Subcutaneous abdominal adipose tissue (tissue), 5 donors: Measurements from ENCODE around the gene SETD3.
"Not testable (repeated sequence)": the region's sequence is repeated elsewhere in the genome, so short reads cannot be mapped to it uniquely, and the experiment has no call there.

Source experiments
- H3K27ac ChIP-seq: one replicate; pipeline ENCODE4 v1.7.0; 2013; ENCODE audit warnings: low read depth, mild to moderate bottlenecking, inconsistent platforms, low read length, moderate library complexity
- H3K27me3 ChIP-seq, 5 donors: one replicate each; pipeline ENCODE4 v1.7.0; 2013; ENCODE audit warnings: low read length in 5 of 5, inconsistent platforms in 1 of 5; ENCODE audit not compliant: control insufficient read depth in 5 of 5, insufficient read depth in 4 of 5
- H3K36me3 ChIP-seq, 5 donors: one replicate each; pipeline ENCODE4 v1.7.0; 2013; ENCODE audit warnings: low read length in 5 of 5; ENCODE audit not compliant: control insufficient read depth in 5 of 5, insufficient read depth in 5 of 5
- H3K4me1 ChIP-seq, 5 donors: one replicate each; pipeline ENCODE4 v1.7.0; 2013; ENCODE audit warnings: low read length in 5 of 5, mild to moderate bottlenecking in 3 of 5, moderate library complexity in 1 of 5; ENCODE audit not compliant: control insufficient read depth in 5 of 5, insufficient read depth in 5 of 5
- H3K4me3 ChIP-seq, 5 donors: one replicate each; pipeline ENCODE4 v1.7.0; 2013; ENCODE audit warnings: low read length in 5 of 5, low read depth in 1 of 5
- H3K9ac ChIP-seq, 5 donors: one replicate each; pipeline ENCODE4 v1.7.0; 2013; ENCODE audit warnings: low read length in 5 of 5, mild to moderate bottlenecking in 4 of 5, moderate library complexity in 3 of 5
- H3K9me3 ChIP-seq, 5 donors: one replicate each; pipeline ENCODE4 v1.7.0; 2013; ENCODE audit warnings: low read length in 5 of 5; ENCODE audit not compliant: control insufficient read depth in 5 of 5
- donor health status: healthy.
- donor health status: healthy.
- donor health status: healthy.
- donor health status: healthy.
- donor health status: healthy.

The SETD3 gene

DNA sequence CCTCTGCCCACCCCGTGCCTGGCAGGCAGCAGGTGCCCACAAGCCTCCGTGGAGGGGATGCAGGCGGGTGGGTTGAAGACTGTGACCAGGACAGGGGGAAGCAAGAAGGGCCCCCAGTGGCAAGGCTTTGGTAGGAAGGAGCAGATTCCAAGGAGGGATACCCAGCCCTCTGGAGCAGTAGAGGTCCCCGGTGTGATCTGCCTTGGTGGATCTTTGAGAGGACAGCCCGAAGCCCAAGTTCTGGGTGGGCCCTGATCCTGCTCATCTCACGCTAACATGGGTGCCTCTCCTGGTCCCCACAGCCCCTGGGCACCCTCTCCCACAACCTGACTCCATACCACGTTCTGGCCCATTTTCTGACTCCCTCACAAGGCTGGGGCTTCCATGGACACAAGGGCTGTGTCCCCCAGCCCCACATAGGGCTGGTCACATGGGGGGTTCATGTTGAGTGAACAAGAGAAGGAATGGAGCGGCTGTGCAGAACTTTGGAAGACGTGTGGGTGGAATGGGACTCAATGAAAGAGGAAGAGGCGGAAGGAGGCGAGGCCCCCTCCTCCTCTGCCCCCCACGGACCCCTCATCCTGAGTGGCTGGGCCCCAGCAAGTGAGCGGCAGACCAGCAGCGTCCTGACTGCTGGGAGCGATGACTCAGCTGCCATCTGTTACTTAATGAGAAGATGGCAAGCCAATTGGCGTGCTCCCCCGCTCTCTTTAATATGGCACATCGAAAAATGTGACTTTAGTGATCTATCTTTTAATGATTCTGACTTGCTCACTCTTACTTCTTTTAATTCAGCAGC lies 131.6 kb downstream of the SETD3 start:
- Histone ChIP-seq H3K9ac (no peak overlapping the region), H3K9me3 (no peaks in the 10 kb centered on the region), H3K36me3 (no peaks in the 10 kb centered on the region), H3K4me1 (no peaks in the 10 kb centered on the region), H3K4me3 (no peak overlapping the region), H3K27ac (no peak overlapping the region), H3K27me3 (peaks cover 6 to 19% (median 10%) of the 10 kb centered on the region in 5 donors)

DNA sequence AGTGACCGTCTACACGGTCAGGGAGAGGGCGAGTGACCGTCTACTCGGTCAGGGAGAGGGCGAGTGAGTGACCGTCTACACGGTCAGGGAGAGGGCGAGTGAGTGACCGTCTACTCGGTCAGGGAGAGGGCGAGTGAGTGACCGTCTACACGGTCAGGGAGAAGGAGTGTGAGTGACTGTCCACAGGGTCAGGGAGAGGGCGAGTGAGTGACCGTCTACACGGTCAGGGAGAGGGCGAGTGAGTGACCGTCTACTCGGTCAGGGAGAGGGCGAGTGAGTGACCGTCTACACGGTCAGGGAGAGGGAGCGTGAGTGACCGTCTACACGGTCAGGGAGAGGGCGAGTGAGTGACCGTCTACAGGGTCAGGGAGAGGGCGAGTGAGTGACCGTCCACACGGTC lies 132.4 kb downstream of the SETD3 start:
- H3K4me1 ChIP-seq, H3K4me3 ChIP-seq, H3K36me3 ChIP-seq, H3K9ac ChIP-seq, H3K27ac ChIP-seq, H3K9me3 ChIP-seq: not testable (repeated sequence)
- H3K27me3 ChIP-seq = peaks cover 6 to 19% (median 12%) of the 10 kb centered on the region in 5 donors
